ENCODE results near the gene CHD1L.

- TF ChIP-seq, protein P1, sequence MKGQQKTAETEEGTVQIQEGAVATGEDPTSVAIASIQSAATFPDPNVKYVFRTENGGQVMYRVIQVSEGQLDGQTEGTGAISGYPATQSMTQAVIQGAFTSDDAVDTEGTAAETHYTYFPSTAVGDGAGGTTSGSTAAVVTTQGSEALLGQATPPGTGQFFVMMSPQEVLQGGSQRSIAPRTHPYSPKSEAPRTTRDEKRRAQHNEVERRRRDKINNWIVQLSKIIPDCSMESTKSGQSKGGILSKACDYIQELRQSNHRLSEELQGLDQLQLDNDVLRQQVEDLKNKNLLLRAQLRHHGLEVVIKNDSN (IDR thresholded peaks at IDR 0.05), result no peak
- TF ChIP-seq CREB1 (IDR thresholded peaks at IDR 0.05; ENCODE audit: low read depth) (no peak), EP300 (IDR thresholded peaks at IDR 0.05; ENCODE audit: borderline replicate concordance) (no peak), ZBTB7A (IDR thresholded peaks at IDR 0.05; ENCODE audit: low read depth) (no peak), YY1 (IDR thresholded peaks at IDR 0.05; ENCODE audit: low read depth) (no peak), RAD21 (IDR thresholded peaks at IDR 0.05; ENCODE audit: low read depth) (no peak), EGR1 (IDR thresholded peaks at IDR 0.05) (no peak), TAF1 (IDR thresholded peaks at IDR 0.05; ENCODE audit: low read depth) (no peak), TCF12 (IDR thresholded peaks at IDR 0.05; ENCODE audit: low read depth) (no peak), FOXM1 (IDR thresholded peaks at IDR 0.05; ENCODE audit: borderline replicate concordance, low read depth) (no peak), NFIC (IDR thresholded peaks at IDR 0.05) (no peak), CEBPB (IDR thresholded peaks at IDR 0.05) (no peak)
- TF ChIP-seq, protein P2, sequence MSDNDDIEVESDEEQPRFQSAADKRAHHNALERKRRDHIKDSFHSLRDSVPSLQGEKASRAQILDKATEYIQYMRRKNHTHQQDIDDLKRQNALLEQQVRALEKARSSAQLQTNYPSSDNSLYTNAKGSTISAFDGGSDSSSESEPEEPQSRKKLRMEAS (IDR thresholded peaks at IDR 0.05), result no peak
These were observed 30.9 kb upstream of the CHD1L start for GRCh38 chr1:147211577-147211976.

All from Ishikawa (cell line).